A673 (cell line): ENCODE results near the gene PFAS. TPM values are rescaled to one million over a fixed set of nuclear protein-coding genes. Genes with fewer than 3 reads are reported as not detected.

ENCODE experiments used
- BruUV-seq: library from RNA; stranded (reverse); fragments of 400-500 nt; replicated peaks from 2 replicates; lab custom pipeline; 2021; lab: Mats Ljungman, UMichigan
- CTCF ChIA-PET: fragments of 300-600 bp; sonication (Branson Sonifier 250); formaldehyde crosslinking; loops from one replicate; lab custom pipeline; 2022; ENCODE audit warnings: antibody characterized with exemption; lab: Charles Lee
- POLR2A ChIA-PET: fragments of 300-600 bp; sonication (Branson Sonifier 250); formaldehyde crosslinking; loops from one replicate; lab custom pipeline; 2022; ENCODE audit warnings: antibody characterized with exemption; ENCODE audit not compliant: low non-redundant PET; lab: Charles Lee
- DNase-seq: peaks from one replicate; pipeline ENCODE4 v3.0.0-alpha.2; 2015; ENCODE audit warnings: low spot score
- H3K27ac ChIP-seq: fragments of 200-600 bp; sonication (generic); 2 replicates; pipeline ENCODE4 v1.5.1; 2016; ENCODE audit warnings: mixed run types, low read depth, mild to moderate bottlenecking, mixed read lengths, antibody characterized with exemption, low read length; ENCODE audit not compliant: poor library complexity, severe bottlenecking
- H3K27me3 ChIP-seq: fragments of 200-600 bp; sonication (generic); replicated peaks from 2 replicates; pipeline ENCODE4 v1.6.1; 2017; ENCODE audit warnings: mixed run types, low read depth, mild to moderate bottlenecking, mixed read lengths, antibody characterized with exemption, low read length; ENCODE audit not compliant: insufficient read depth, poor library complexity
- H3K36me3 ChIP-seq: fragments of 200-600 bp; sonication (generic); 2 replicates; pipeline ENCODE4 v1.6.1; 2016; ENCODE audit warnings: mixed run types, mild to moderate bottlenecking, mixed read lengths, antibody characterized with exemption, low read length; ENCODE audit not compliant: insufficient read depth, poor library complexity, severe bottlenecking
- H3K4me1 ChIP-seq: fragments of 200-600 bp; sonication (generic); 2 replicates; pipeline ENCODE4 v1.6.1; 2017; ENCODE audit warnings: mixed run types, mild to moderate bottlenecking, mixed read lengths, antibody characterized with exemption, low read length; ENCODE audit not compliant: insufficient read depth, poor library complexity, severe bottlenecking
- H3K4me3 ChIP-seq: fragments of 200-600 bp; sonication (generic); 2 replicates; pipeline ENCODE4 v1.5.1; 2016; ENCODE audit warnings: low read depth, mixed run types, mild to moderate bottlenecking, mixed read lengths, low read length; ENCODE audit not compliant: poor library complexity, severe bottlenecking
- H3K9me3 ChIP-seq: fragments of 200-600 bp; sonication (generic); 2 replicates; pipeline ENCODE4 v1.6.1; 2016; ENCODE audit warnings: mixed run types, low read depth, mild to moderate bottlenecking, mixed read lengths, antibody characterized with exemption, low read length; ENCODE audit not compliant: poor library complexity, severe bottlenecking
- CTCF ChIP-seq: fragments of 300-800, 200-600 bp; sonication (generic); conservative IDR thresholded peaks from 2 replicates; pipeline ENCODE4 v1.5.1; 2017; ENCODE audit warnings: low read depth, mild to moderate bottlenecking, antibody characterized with exemption, low read length, moderate library complexity, mixed read lengths
- EZH2 ChIP-seq: fragments of 200-600 bp; sonication (generic); IDR thresholded peaks from 2 replicates; pipeline ENCODE4 v1.6.1; 2017; ENCODE audit warnings: borderline replicate concordance, low read depth, mild to moderate bottlenecking, mixed read lengths, antibody characterized with exemption, low read length; ENCODE audit not compliant: poor library complexity, severe bottlenecking
- intact Hi-C: fragments of 100-400 bp; cut with micrococcal nuclease; formaldehyde crosslinking; loops from one replicate; pipeline ENCODE4 v1.10.0; 2022; ENCODE audit not compliant: unreplicated experiment
- total RNA-seq: library from RNA; stranded (reverse); gene quantifications from 2 replicates; pipeline ENCODE4 v1.2.3, GENCODE V29; 2021

The PFAS gene
- total RNA-seq, 1 experiment from 2014 or later, result 165 TPM

- Histone ChIP-seq H3K4me1 (peaks cover 11% of the 10 kb centered on the region), H3K4me3 (no peak overlapping the region), H3K36me3 (no peaks in the 10 kb centered on the region), H3K27ac (no peak overlapping the region), H3K27me3 (no peaks in the 10 kb centered on the region), H3K9me3 (no peaks in the 10 kb centered on the region)
- BruUV-seq, result no TSS peak
- no peak for DNase-seq
- ChIA-PET POLR2A (no interaction called here), CTCF (no interaction called here)
- intact Hi-C loops, result no loop called here
- no peak for TF ChIP-seq CTCF
- no peak for TF ChIP-seq EZH2
These were observed 36.4 kb downstream of the PFAS start for GRCh38 chr17:8285270-8286181.

GRCh38 chr17:8287651-8288335 lies 38.7 kb downstream of the PFAS start:
- H3K36me3 ChIP-seq, result no peaks in the 10 kb centered on the region
- TSS peak; percentile 60 for BruUV-seq
- no peaks in the 10 kb centered on the region for H3K27me3 ChIP-seq
- intact Hi-C loops, result no loop called here
- no peaks in the 10 kb centered on the region for H3K9me3 ChIP-seq
- peak overlapping the region; percentile 62 for H3K4me3 ChIP-seq
- POLR2A ChIA-PET, result no interaction called here
- peak overlapping the region; percentile 80 for H3K27ac ChIP-seq
- peaks cover 11% of the 10 kb centered on the region for H3K4me1 ChIP-seq
- TF ChIP-seq CTCF (no peak), EZH2 (no peak)
- CTCF ChIA-PET, result no interaction called here
- DNase-seq, result no peak

- Histone ChIP-seq H3K4me1 (peaks cover 11% of the 10 kb centered on the region), H3K9me3 (no peaks in the 10 kb centered on the region), H3K27ac (peak within 1 kb of the TSS; percentile 80), H3K4me3 (peak within 1 kb of the TSS; percentile 62), H3K36me3 (no peaks in the 10 kb centered on the region), H3K27me3 (no peaks in the 10 kb centered on the region)
- ChIA-PET POLR2A (interaction anchor here (0.5 kb wide), 1 partner anchor 13 kb away, joined by 14 read pairs; no protein-coding TSS in a partner anchor), CTCF (no interaction called here)
- no TSS peak for BruUV-seq
- no peak for TF ChIP-seq CTCF
- DNase-seq, result peak; percentile 91
- intact Hi-C loops, result no loop called here
These were observed 39.4 kb downstream of the PFAS start, which contains the start of gene RANGRF for GRCh38 chr17:8288336-8289102. Gene RANGRF (plus strand): TSS chr17:8288670. CDS start chr17:8288789, 119 bp downstream.
